Uterus (tissue), 2 donors: Measurements from ENCODE around the gene SEC14L6.

Experiments used
- POLR2A ChIP-seq, 2 donors: fragments of 450-650 bp; IDR thresholded peaks; one replicate each; pipeline ENCODE4 v1.6.1; 2016; ENCODE audit warnings: antibody characterized with exemption in 2 of 2, mild to moderate bottlenecking in 1 of 2, moderate library complexity in 1 of 2
- TF ChIP-seq, protein P1 (sequence below), 4 experiments: fragments of 200-600 bp in 2 of 4; fragments of 450-650 bp in 2 of 4; sonication (generic) in 2 of 4; IDR thresholded peaks; one replicate each; pipeline ENCODE4 v1.5.1; 2016 to 2019; ENCODE audit warnings: antibody characterized with exemption in 4 of 4, mild to moderate bottlenecking in 2 of 4, moderate library complexity in 1 of 4

DNA sequence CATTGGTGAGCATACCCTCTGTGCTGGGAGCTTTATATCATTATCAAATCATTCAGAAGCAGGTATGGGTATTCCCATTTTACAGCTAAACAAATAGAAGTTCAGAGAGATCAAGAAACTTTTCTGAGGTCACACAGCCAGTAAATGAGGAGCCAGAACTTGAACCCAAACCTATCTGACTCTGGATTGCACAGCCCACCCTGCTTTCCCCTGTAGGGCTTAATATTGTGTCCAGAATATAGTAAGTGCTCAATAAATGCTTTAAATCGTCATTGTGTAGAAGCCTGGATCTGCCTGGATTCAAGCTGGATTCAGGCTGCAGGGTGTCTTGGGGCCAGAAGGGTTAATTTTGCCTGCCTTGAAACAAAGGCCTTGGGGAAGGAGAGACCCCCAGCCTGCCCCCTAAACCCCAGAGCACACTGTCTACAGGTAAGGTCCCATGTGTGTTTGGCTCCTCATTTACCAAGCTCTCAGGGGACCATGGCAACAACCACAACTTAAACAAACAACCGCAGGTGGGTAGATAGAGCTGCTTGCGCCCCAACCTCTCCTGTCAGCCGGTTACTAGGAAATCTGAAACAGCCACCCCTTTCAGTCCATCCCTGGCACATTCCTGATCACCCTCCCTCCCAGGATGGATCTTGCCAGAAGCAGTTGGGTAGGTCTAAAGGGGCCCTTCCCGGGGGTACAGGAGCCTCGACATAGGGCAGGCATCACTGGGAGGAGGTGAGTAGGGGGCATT is 71.7 kb downstream of the SEC14L6 start:
- TF ChIP-seq, protein P1, sequence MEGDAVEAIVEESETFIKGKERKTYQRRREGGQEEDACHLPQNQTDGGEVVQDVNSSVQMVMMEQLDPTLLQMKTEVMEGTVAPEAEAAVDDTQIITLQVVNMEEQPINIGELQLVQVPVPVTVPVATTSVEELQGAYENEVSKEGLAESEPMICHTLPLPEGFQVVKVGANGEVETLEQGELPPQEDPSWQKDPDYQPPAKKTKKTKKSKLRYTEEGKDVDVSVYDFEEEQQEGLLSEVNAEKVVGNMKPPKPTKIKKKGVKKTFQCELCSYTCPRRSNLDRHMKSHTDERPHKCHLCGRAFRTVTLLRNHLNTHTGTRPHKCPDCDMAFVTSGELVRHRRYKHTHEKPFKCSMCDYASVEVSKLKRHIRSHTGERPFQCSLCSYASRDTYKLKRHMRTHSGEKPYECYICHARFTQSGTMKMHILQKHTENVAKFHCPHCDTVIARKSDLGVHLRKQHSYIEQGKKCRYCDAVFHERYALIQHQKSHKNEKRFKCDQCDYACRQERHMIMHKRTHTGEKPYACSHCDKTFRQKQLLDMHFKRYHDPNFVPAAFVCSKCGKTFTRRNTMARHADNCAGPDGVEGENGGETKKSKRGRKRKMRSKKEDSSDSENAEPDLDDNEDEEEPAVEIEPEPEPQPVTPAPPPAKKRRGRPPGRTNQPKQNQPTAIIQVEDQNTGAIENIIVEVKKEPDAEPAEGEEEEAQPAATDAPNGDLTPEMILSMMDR (IDR thresholded peaks at IDR 0.05), result no peak
- TF ChIP-seq POLR2A (IDR thresholded peaks at IDR 0.05), result no peak
